GM11168 (cell line): ENCODE results near the gene SHKBP1.
"Not testable (repeated sequence)": the region's sequence is repeated elsewhere in the genome, so short reads cannot be mapped to it uniquely, and the experiment has no call there.

Experiments
- in situ Hi-C: fragments of 300-500 bp; cut with MboI; formaldehyde crosslinking; loops from one replicate; pipeline ENCODE4 v1.12.0; 2022; ENCODE audit warnings: low sequenced_read_pairs; ENCODE audit not compliant: unreplicated experiment

Gene SHKBP1

GRCh38 chr19:40553885-40554857 lies 22.5 kb upstream of the SHKBP1 start:
- in situ Hi-C loops = no loop called here

GRCh38 chr19:40555978-40556689 lies 20.5 kb upstream of the SHKBP1 start:
- in situ Hi-C loops = no loop called here

GRCh38 chr19:40556953-40557530 lies 19.6 kb upstream of the SHKBP1 start:
- in situ Hi-C loops = no loop called here

GRCh38 chr19:40559394-40559793 lies 17.3 kb upstream of the SHKBP1 start:
- in situ Hi-C loops = no loop called here

GRCh38 chr19:40560092-40560507 lies 16.6 kb upstream of the SHKBP1 start:
- in situ Hi-C loops = no loop called here

- in situ Hi-C loops = no loop called here
Observed at GRCh38 chr19:40561947-40562346, 14.7 kb upstream of the SHKBP1 start.

GRCh38 chr19:40564535-40564934 lies 12.1 kb upstream of the SHKBP1 start:
- in situ Hi-C loops = not testable (repeated sequence)

GRCh38 chr19:40565355-40565754 lies 11.3 kb upstream of the SHKBP1 start:
- in situ Hi-C loops = no loop called here

GRCh38 chr19:40565910-40566495 lies 10.7 kb upstream of the SHKBP1 start:
- in situ Hi-C loops = no loop called here

GRCh38 chr19:40567040-40567749 lies 9.5 kb upstream of the SHKBP1 start:
- in situ Hi-C loops = no loop called here

- in situ Hi-C loops = no loop called here
Observed at GRCh38 chr19:40567750-40568494, 8.8 kb upstream of the SHKBP1 start.

GRCh38 chr19:40570313-40571004 lies 6.2 kb upstream of the SHKBP1 start:
- in situ Hi-C loops = no loop called here

GRCh38 chr19:40571005-40571318 lies 5.7 kb upstream of the SHKBP1 start:
- in situ Hi-C loops = no loop called here

- in situ Hi-C loops = no loop called here
Observed at GRCh38 chr19:40571831-40572495, 4.7 kb upstream of the SHKBP1 start.

GRCh38 chr19:40575326-40575725 lies 1.3 kb upstream of the SHKBP1 start:
- in situ Hi-C loops = no loop called here

GRCh38 chr19:40576151-40576584 lies 505 bp upstream of the SHKBP1 start:
- in situ Hi-C loops = no loop called here

- in situ Hi-C loops = no loop called here
Observed at GRCh38 chr19:40578442-40578908, 1.8 kb downstream of the SHKBP1 start.

GRCh38 chr19:40580619-40581018 lies 3.9 kb downstream of the SHKBP1 start:
- in situ Hi-C loops = loop anchor here (10.0 kb wide), 1 partner anchor 46 kb away; no protein-coding TSS in a partner anchor
